ENCODE data around the gene CRY1. TPM values are rescaled to one million over a fixed set of nuclear protein-coding genes. Genes with fewer than 3 reads are reported as not detected.

The CRY1 gene
- total and polyA plus RNA-seq, 2 donors = 13.7 to 45.5 TPM

GRCh38 chr12:106973545-106973944 is 119.8 kb downstream of the CRY1 start:
- no peak for DNase-seq (ENCODE audit: extremely low spot score)
- Histone ChIP-seq H3K4me3 (ENCODE audit: low read depth, low read length) (no peak overlapping the region), H3K27ac (ENCODE audit: low read depth) (no peak overlapping the region), H3K4me1 (ENCODE audit: insufficient read depth) (peaks cover 1% of the 10 kb centered on the region), H3K36me3 (ENCODE audit: insufficient read depth) (no peaks in the 10 kb centered on the region)

- H3K4me1 ChIP-seq (ENCODE audit: insufficient read depth) = peaks cover 1% of the 10 kb centered on the region
Measured at GRCh38 chr12:106971065-106971464, 122.3 kb downstream of the CRY1 start.

GRCh38 chr12:106964526-106964925 is 128.8 kb downstream of the CRY1 start:
- H3K4me3 ChIP-seq (ENCODE audit: low read depth, low read length) = no peak overlapping the region
- H3K4me1 ChIP-seq (ENCODE audit: insufficient read depth) = no peaks in the 10 kb centered on the region
- WGBS = 79% methylated on average over 2 of the region's 2 CpGs
- H3K36me3 ChIP-seq (ENCODE audit: insufficient read depth) = no peaks in the 10 kb centered on the region
- DNase-seq (ENCODE audit: extremely low spot score) = no peak
- no peak overlapping the region for H3K27ac ChIP-seq (ENCODE audit: low read depth)

More at GRCh38 chr12:106971065-106971464, 122.3 kb downstream of the CRY1 start:
- H3K36me3 ChIP-seq (ENCODE audit: insufficient read depth) = no peaks in the 10 kb centered on the region
- no peak overlapping the region for H3K27ac ChIP-seq (ENCODE audit: low read depth)
- DNase-seq (ENCODE audit: extremely low spot score) = no peak
- WGBS = 96% methylated on average over 2 of the region's 2 CpGs
- H3K4me3 ChIP-seq (ENCODE audit: low read depth, low read length) = no peak overlapping the region

- no peak overlapping the region for H3K4me3 ChIP-seq (ENCODE audit: low read depth, low read length)
- no peaks in the 10 kb centered on the region for H3K4me1 ChIP-seq (ENCODE audit: insufficient read depth)
- no peak for DNase-seq (ENCODE audit: extremely low spot score)
- H3K36me3 ChIP-seq (ENCODE audit: insufficient read depth) = no peaks in the 10 kb centered on the region
- 68% methylated on average over 3 of the region's 3 CpGs for WGBS
- no peak overlapping the region for H3K27ac ChIP-seq (ENCODE audit: low read depth)
Measured at GRCh38 chr12:106962286-106962685, 131.1 kb downstream of the CRY1 start.

- WGBS = 84% methylated on average over 3 of the region's 3 CpGs
- H3K36me3 ChIP-seq (ENCODE audit: insufficient read depth) = no peaks in the 10 kb centered on the region
- H3K4me3 ChIP-seq (ENCODE audit: low read depth, low read length) = no peak overlapping the region
- H3K27ac ChIP-seq (ENCODE audit: low read depth) = no peak overlapping the region
- DNase-seq (ENCODE audit: extremely low spot score) = no peak
- no peaks in the 10 kb centered on the region for H3K4me1 ChIP-seq (ENCODE audit: insufficient read depth)
Measured at GRCh38 chr12:106960443-106960842, 132.9 kb downstream of the CRY1 start.

- Histone ChIP-seq H3K4me1 (ENCODE audit: insufficient read depth) (peaks cover 4% of the 10 kb centered on the region), H3K4me3 (ENCODE audit: low read depth, low read length) (no peak overlapping the region), H3K27ac (ENCODE audit: low read depth) (no peak overlapping the region), H3K36me3 (ENCODE audit: insufficient read depth) (no peaks in the 10 kb centered on the region)
- no peak for DNase-seq (ENCODE audit: extremely low spot score)
- WGBS = 3% methylated on average over 1 of the region's 1 CpG
Measured at GRCh38 chr12:106957583-106957982, 135.8 kb downstream of the CRY1 start.

- peak overlapping the region; percentile 91 for H3K4me3 ChIP-seq (ENCODE audit: low read depth, low read length)
- H3K27ac ChIP-seq (ENCODE audit: low read depth) = peak overlapping the region; percentile 95
- WGBS = under 1% methylated on average over 34 of the region's 34 CpGs
- H3K36me3 ChIP-seq (ENCODE audit: insufficient read depth) = no peaks in the 10 kb centered on the region
- no peak for DNase-seq (ENCODE audit: extremely low spot score)
- peaks cover 4% of the 10 kb centered on the region for H3K4me1 ChIP-seq (ENCODE audit: insufficient read depth)
Measured at GRCh38 chr12:106956048-106956578, 137.2 kb downstream of the CRY1 start.

- Histone ChIP-seq H3K36me3 (ENCODE audit: insufficient read depth) (no peaks in the 10 kb centered on the region), H3K4me3 (ENCODE audit: low read depth, low read length) (peak within 1 kb of the TSS; percentile 91), H3K27ac (ENCODE audit: low read depth) (peak within 1 kb of the TSS; percentile 95), H3K4me1 (ENCODE audit: insufficient read depth) (peaks cover 4% of the 10 kb centered on the region)
- WGBS = under 1% methylated on average over 88 of the region's 88 CpGs
- peak; percentile 91 for DNase-seq (ENCODE audit: extremely low spot score)
Measured at GRCh38 chr12:106955377-106956047, 137.8 kb downstream of the CRY1 start, which contains the start of gene TMEM263. Gene TMEM263, plus strand, starts transcription at chr12:106955907. Its CDS starts 11,210 bp downstream, at chr12:106967117.

- peak overlapping the region; percentile 91 for H3K4me3 ChIP-seq (ENCODE audit: low read depth, low read length)
- no peaks in the 10 kb centered on the region for H3K36me3 ChIP-seq (ENCODE audit: insufficient read depth)
- H3K4me1 ChIP-seq (ENCODE audit: insufficient read depth) = peaks cover 4% of the 10 kb centered on the region
- peak overlapping the region; percentile 84 for H3K27ac ChIP-seq (ENCODE audit: low read depth)
- WGBS = 38% methylated on average over 36 of the region's 36 CpGs
- no peak for DNase-seq (ENCODE audit: extremely low spot score)
Measured at GRCh38 chr12:106954462-106955376, 138.6 kb downstream of the CRY1 start.

- Histone ChIP-seq H3K4me1 (ENCODE audit: insufficient read depth) (peaks cover 4% of the 10 kb centered on the region), H3K4me3 (ENCODE audit: low read depth, low read length) (no peak overlapping the region), H3K36me3 (ENCODE audit: insufficient read depth) (no peaks in the 10 kb centered on the region), H3K27ac (ENCODE audit: low read depth) (no peak overlapping the region)
- 65% methylated on average over 12 of the region's 12 CpGs for WGBS
- DNase-seq (ENCODE audit: extremely low spot score) = no peak
Measured at GRCh38 chr12:106953352-106954250, 139.7 kb downstream of the CRY1 start.

- no peaks in the 10 kb centered on the region for H3K36me3 ChIP-seq (ENCODE audit: insufficient read depth)
- H3K4me1 ChIP-seq (ENCODE audit: insufficient read depth) = peaks cover 4% of the 10 kb centered on the region
- no peak for DNase-seq (ENCODE audit: extremely low spot score)
- no peak overlapping the region for H3K4me3 ChIP-seq (ENCODE audit: low read depth, low read length)
- 95% methylated on average over 5 of the region's 5 CpGs for WGBS
- H3K27ac ChIP-seq (ENCODE audit: low read depth) = no peak overlapping the region
Measured at GRCh38 chr12:106950591-106950990, 142.8 kb downstream of the CRY1 start.

GRCh38 chr12:106947461-106947860 is 145.9 kb downstream of the CRY1 start:
- Histone ChIP-seq H3K4me3 (ENCODE audit: low read depth, low read length) (no peak overlapping the region), H3K36me3 (ENCODE audit: insufficient read depth) (no peaks in the 10 kb centered on the region), H3K4me1 (ENCODE audit: insufficient read depth) (no peaks in the 10 kb centered on the region), H3K27ac (ENCODE audit: low read depth) (no peak overlapping the region)
- no peak for DNase-seq (ENCODE audit: extremely low spot score)

- H3K36me3 ChIP-seq (ENCODE audit: insufficient read depth) = no peaks in the 10 kb centered on the region
- DNase-seq (ENCODE audit: extremely low spot score) = no peak
- no peaks in the 10 kb centered on the region for H3K4me1 ChIP-seq (ENCODE audit: insufficient read depth)
- WGBS = 18% methylated on average over 1 of the region's 1 CpG
- H3K27ac ChIP-seq (ENCODE audit: low read depth) = no peak overlapping the region
- no peak overlapping the region for H3K4me3 ChIP-seq (ENCODE audit: low read depth, low read length)
Measured at GRCh38 chr12:106945261-106945851, 148.0 kb downstream of the CRY1 start.

All from urinary bladder (tissue), 4 donors.